ENCODE results near the gene SIX6.
"Not testable (repeated sequence)": the region's sequence is repeated elsewhere in the genome, so short reads cannot be mapped to it uniquely, and the experiment has no call there.

SIX6 gene

DNA sequence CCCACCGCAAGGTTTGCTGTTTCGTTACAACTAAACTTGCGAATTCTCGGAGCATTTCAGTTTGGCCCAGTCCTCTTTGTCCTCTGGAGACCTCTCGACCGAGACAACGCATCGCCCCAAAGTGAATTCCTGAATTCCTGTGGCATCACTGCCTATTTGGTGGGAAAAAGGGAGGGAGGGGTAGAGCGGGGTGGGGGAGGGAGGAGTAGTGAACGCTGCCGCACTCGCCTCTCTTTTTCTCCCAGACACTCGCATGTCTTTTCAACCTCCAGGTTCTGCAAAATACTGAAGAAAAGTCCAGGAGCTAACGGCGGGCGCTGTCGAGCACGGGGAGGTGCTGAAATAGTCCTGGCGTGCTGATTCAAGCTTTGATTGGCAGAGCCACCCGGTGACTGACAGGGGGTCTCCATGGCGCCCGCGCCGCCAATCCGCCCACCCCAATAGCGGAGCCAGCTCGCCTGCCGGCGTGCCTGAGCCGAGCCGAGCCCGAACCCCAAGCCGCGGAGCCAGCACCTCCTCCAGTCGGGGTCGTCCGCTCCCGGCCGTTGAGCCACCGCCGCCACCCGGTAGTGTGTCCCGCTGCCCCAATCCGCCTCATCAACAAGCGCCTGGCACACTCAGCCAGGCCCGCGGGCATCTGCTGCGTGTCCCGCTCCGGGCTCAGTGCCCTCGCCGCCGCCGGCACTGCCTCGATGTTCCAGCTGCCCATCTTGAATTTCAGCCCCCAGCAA, at the start of gene SIX6:
Gene SIX6 (plus strand): TSS at position 440 of the 731 bp plus-strand sequence. CDS start 253 bp downstream, at position 693.
- no peaks in the 10 kb centered on the region for H3K4me1 ChIP-seq (ENCODE audit: insufficient read depth, poor library complexity, severe bottlenecking)
- no peaks in the 10 kb centered on the region for H3K36me3 ChIP-seq (ENCODE audit: low read depth)
- H3K27me3 ChIP-seq (ENCODE audit: insufficient read depth, poor library complexity, severe bottlenecking) = peaks cover 100% of the 10 kb centered on the region
- no peak within 1 kb of the TSS for H3K27ac ChIP-seq (ENCODE audit: poor library complexity, severe bottlenecking)
- TF ChIP-seq, protein P1, sequence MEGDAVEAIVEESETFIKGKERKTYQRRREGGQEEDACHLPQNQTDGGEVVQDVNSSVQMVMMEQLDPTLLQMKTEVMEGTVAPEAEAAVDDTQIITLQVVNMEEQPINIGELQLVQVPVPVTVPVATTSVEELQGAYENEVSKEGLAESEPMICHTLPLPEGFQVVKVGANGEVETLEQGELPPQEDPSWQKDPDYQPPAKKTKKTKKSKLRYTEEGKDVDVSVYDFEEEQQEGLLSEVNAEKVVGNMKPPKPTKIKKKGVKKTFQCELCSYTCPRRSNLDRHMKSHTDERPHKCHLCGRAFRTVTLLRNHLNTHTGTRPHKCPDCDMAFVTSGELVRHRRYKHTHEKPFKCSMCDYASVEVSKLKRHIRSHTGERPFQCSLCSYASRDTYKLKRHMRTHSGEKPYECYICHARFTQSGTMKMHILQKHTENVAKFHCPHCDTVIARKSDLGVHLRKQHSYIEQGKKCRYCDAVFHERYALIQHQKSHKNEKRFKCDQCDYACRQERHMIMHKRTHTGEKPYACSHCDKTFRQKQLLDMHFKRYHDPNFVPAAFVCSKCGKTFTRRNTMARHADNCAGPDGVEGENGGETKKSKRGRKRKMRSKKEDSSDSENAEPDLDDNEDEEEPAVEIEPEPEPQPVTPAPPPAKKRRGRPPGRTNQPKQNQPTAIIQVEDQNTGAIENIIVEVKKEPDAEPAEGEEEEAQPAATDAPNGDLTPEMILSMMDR (IDR thresholded peaks at IDR 0.05; ENCODE audit: poor library complexity, severe bottlenecking) = no peak
- H3K4me3 ChIP-seq (ENCODE audit: severe bottlenecking) = no peak within 1 kb of the TSS
- ATAC-seq (ENCODE audit: low read depth) = peak; percentile 44; the same call in 2 of the 3 replicates
- no peaks in the 10 kb centered on the region for H3K9me3 ChIP-seq (ENCODE audit: severe bottlenecking)
- peak; percentile 66 for DNase-seq (ENCODE audit: low spot score)

DNA sequence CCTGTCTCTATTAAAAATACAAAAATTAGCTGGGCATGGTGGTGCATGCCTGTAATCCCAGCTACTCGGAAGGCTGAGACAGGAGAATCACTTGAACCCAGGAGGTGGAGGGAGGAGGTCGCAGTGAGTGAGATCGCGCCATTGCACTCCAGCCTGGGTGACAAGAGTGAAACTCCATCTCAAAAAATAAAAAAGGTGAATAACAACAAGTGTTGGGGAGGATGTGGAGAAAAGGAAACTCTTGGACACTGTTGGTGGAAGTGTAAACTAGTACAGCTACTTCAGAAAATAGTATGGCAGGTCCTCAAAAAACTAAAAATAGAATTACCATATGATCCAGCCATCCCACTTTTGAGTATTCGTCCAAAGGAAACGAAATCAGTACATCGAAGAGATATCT, 28.7 kb upstream of the SIX6 start:
- H3K36me3 ChIP-seq (ENCODE audit: low read depth); H3K9me3 ChIP-seq (ENCODE audit: severe bottlenecking); H3K4me1 ChIP-seq (ENCODE audit: insufficient read depth, poor library complexity, severe bottlenecking); H3K27ac ChIP-seq (ENCODE audit: poor library complexity, severe bottlenecking); DNase-seq (ENCODE audit: low spot score); ATAC-seq (ENCODE audit: low read depth); H3K4me3 ChIP-seq (ENCODE audit: severe bottlenecking): not testable (repeated sequence)
- H3K27me3 ChIP-seq (ENCODE audit: insufficient read depth, poor library complexity, severe bottlenecking) = peaks cover 58% of the 10 kb centered on the region

DNA sequence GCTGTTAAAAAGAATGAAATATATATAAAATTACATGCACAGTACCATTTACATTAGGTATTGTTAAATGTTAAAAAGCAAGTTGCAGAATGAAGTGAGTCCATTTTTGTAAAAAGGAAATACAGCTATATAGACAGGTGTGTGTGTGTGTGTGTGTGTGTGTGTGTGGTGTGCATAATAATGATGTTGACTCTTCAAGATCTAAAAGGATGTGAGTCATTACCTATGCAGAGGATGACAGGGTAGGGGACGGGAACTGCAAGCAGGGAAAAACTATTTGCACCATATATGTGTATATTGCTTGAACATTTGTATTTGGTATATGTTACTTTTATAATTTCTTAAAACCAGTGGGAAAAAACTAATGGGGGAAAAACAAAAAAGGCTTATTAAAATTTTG, 26.2 kb upstream of the SIX6 start:
- Histone ChIP-seq H3K4me1 (ENCODE audit: insufficient read depth, poor library complexity, severe bottlenecking) (no peaks in the 10 kb centered on the region), H3K9me3 (ENCODE audit: severe bottlenecking) (no peaks in the 10 kb centered on the region), H3K4me3 (ENCODE audit: severe bottlenecking) (no peak overlapping the region), H3K27me3 (ENCODE audit: insufficient read depth, poor library complexity, severe bottlenecking) (peaks cover 65% of the 10 kb centered on the region), H3K27ac (ENCODE audit: poor library complexity, severe bottlenecking) (no peak overlapping the region), H3K36me3 (ENCODE audit: low read depth) (no peaks in the 10 kb centered on the region)
- TF ChIP-seq, protein P1 (IDR thresholded peaks at IDR 0.05; ENCODE audit: poor library complexity, severe bottlenecking) = no peak
- DNase-seq (ENCODE audit: low spot score) (no peak), ATAC-seq (ENCODE audit: low read depth) (peak; percentile 78; the same call in 2 of the 3 replicates)

GRCh38 chr14:60485057-60485597, 23.8 kb upstream of the SIX6 start:
- DNase-seq (ENCODE audit: low spot score) = no peak
- TF ChIP-seq, protein P1 (IDR thresholded peaks at IDR 0.05; ENCODE audit: poor library complexity, severe bottlenecking) = no peak
- H3K4me3 ChIP-seq (ENCODE audit: severe bottlenecking) = no peak overlapping the region
- ATAC-seq (ENCODE audit: low read depth) = no peak
- no peak overlapping the region for H3K27ac ChIP-seq (ENCODE audit: poor library complexity, severe bottlenecking)
- H3K4me1 ChIP-seq (ENCODE audit: insufficient read depth, poor library complexity, severe bottlenecking) = no peaks in the 10 kb centered on the region
- no peaks in the 10 kb centered on the region for H3K9me3 ChIP-seq (ENCODE audit: severe bottlenecking)
- H3K27me3 ChIP-seq (ENCODE audit: insufficient read depth, poor library complexity, severe bottlenecking) = peaks cover 82% of the 10 kb centered on the region
- H3K36me3 ChIP-seq (ENCODE audit: low read depth) = no peaks in the 10 kb centered on the region

DNA sequence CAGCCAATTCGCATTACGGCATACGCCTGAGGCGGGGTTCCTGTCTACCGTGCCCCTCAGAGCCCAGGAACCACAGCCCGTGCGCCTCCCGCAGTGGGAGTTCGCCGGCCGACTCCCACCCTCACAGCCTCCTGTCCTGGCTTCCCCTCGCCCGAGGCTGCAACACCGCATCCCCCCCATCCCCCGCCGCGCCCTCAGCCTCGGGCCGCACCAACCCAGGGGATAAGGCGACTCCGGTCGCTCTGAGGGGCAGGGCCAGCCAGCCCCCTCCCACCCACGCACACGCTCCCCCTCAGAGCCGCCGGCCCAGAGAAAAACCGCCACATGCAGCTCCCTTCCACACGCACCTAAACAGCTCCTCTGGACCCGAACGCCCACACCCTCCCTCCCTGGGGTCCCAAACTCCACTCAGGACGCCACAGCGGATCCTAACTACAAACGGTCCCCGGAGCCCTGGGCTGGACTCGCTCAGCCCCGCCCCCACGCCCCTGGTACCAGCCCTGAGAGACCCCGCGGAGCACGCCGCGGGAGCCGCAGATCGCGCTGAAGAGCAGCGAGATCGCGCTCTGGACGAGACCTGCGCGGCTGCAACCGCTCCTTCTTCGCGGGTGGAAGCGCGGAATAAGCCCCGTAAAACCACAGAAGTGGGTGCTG, 23.2 kb upstream of the SIX6 start, which contains the start of gene C14orf39:
Gene C14orf39 (minus strand): TSS at position 466 of the 654 bp plus-strand sequence. CDS start 985 bp downstream, outside the sequence.
- TF ChIP-seq, protein P1 (IDR thresholded peaks at IDR 0.05; ENCODE audit: poor library complexity, severe bottlenecking) = no peak
- peaks cover 83% of the 10 kb centered on the region for H3K27me3 ChIP-seq (ENCODE audit: insufficient read depth, poor library complexity, severe bottlenecking)
- H3K4me1 ChIP-seq (ENCODE audit: insufficient read depth, poor library complexity, severe bottlenecking) = no peaks in the 10 kb centered on the region
- no peak within 1 kb of the TSS for H3K4me3 ChIP-seq (ENCODE audit: severe bottlenecking)
- no peak within 1 kb of the TSS for H3K27ac ChIP-seq (ENCODE audit: poor library complexity, severe bottlenecking)
- H3K9me3 ChIP-seq (ENCODE audit: severe bottlenecking) = no peaks in the 10 kb centered on the region
- H3K36me3 ChIP-seq (ENCODE audit: low read depth) = no peaks in the 10 kb centered on the region
- ATAC-seq (ENCODE audit: low read depth) (no peak), DNase-seq (ENCODE audit: low spot score) (no peak)

Data from RWPE2 (cell line).